Epithelial cell of alveolus of lung (primary cell): Measurements from ENCODE around the gene SECISBP2. TPM values are rescaled to one million over a fixed set of nuclear protein-coding genes. Genes with fewer than 3 reads are reported as not detected.

Experiments used
- total RNA-seq: library from RNA; depleted of rRNA; stranded (reverse); fragments of >200 nt; gene quantifications from 2 replicates; pipeline ENCODE4 v1.2.1, GENCODE V29; 2015

Gene SECISBP2
- total RNA-seq, result 17.6 and 23.2 TPM in 2 replicates

GRCh38 chr9:89318123-89319014 lies at the start of gene SECISBP2:
Gene SECISBP2 (plus strand): TSS chr9:89318500. CDS start chr9:89318577, 77 bp downstream.

GRCh38 chr9:89310475-89311345 lies 7.6 kb upstream of the SECISBP2 start, which contains the start of gene CKS2:
Gene CKS2 (plus strand): TSS chr9:89311195. CDS start chr9:89311293, 98 bp downstream.

Other genes starting within 250 kb of the SECISBP2 start
- 3.5 and 6.5 TPM in 2 replicates for gene SHC3, start 139.7 kb upstream of the SECISBP2 start, total RNA-seq
- 71.1 and 278 TPM in 2 replicates for gene CKS2, start 7.3 kb upstream of the SECISBP2 start, total RNA-seq
- gene SEMA4D, start 179.6 kb downstream of the SECISBP2 start, total RNA-seq, result 0.91 and 5.4 TPM in 2 replicates